Sigmoid colon (tissue), 4 donors: ENCODE measurements around the gene DNPEP.

Experiments
- CTCF ChIP-seq, 4 experiments: fragments of 450-650 bp in 3 of 4; fragments of 200-600 bp in 1 of 4; IDR thresholded peaks; one replicate each; pipeline ENCODE4 v1.5.1; 2016 to 2019; ENCODE audit warnings: antibody characterized with exemption in 4 of 4, mild to moderate bottlenecking in 3 of 4, moderate library complexity in 2 of 4
- EP300 ChIP-seq, 4 donors: sonication (generic); formaldehyde crosslinking; IDR thresholded peaks; one replicate each; pipeline ENCODE4 v1.6.1; 2017; ENCODE audit warnings: antibody characterized with exemption in 4 of 4
- POLR2A ChIP-seq, 2 donors: fragments of 450-650 bp; IDR thresholded peaks; one replicate each; pipeline ENCODE4 v1.6.1; 2016; ENCODE audit warnings: antibody characterized with exemption in 2 of 2, mild to moderate bottlenecking in 2 of 2, moderate library complexity in 2 of 2
- POLR2AphosphoS5 ChIP-seq, 4 donors: sonication (generic); formaldehyde crosslinking; IDR thresholded peaks; one replicate each; pipeline ENCODE4 v1.6.1; 2017; ENCODE audit warnings: antibody characterized with exemption in 4 of 4

GRCh38 chr2:219385958-219386520, 1.7 kb downstream of the DNPEP start:
- TF ChIP-seq POLR2AphosphoS5 (IDR thresholded peaks at IDR 0.05) (no peak), POLR2A (IDR thresholded peaks at IDR 0.05) (no peak), CTCF (IDR thresholded peaks at IDR 0.05) (no peak), EP300 (IDR thresholded peaks at IDR 0.05) (no peak)
